ENCODE measurements around the gene FTCD.

The FTCD gene

GRCh38 chr21:46168659-46169386 lies 13.4 kb upstream of the FTCD start:
- TF ChIP-seq CTCF (IDR thresholded peaks at IDR 0.05; ENCODE audit: low read length) (no peak), EZH2 (optimal IDR thresholded peaks at IDR 0.05; ENCODE audit: low read depth, low read length) (no peak), EZH2phosphoT487 (IDR thresholded peaks at IDR 0.05; ENCODE audit: low read length) (no peak)
- Histone ChIP-seq H3K9me2 (replicated peaks; ENCODE audit: insufficient read depth, low read length) (no peaks in the 10 kb centered on the region), H3K4me2 (ENCODE audit: low read depth, low read length) (no peak overlapping the region), H3K4me1 (ENCODE audit: low read length) (no peaks in the 10 kb centered on the region), H3F3A (ENCODE audit: insufficient read depth, low read length) (no peaks in the 10 kb centered on the region), H3K27me3 (replicated peaks; ENCODE audit: insufficient read depth, low read length) (no peaks in the 10 kb centered on the region), H3K9me3 (replicated peaks; ENCODE audit: insufficient read depth, low read length) (no peaks in the 10 kb centered on the region), H3K79me2 (ENCODE audit: low read length) (no peaks in the 10 kb centered on the region), H4K20me1 (ENCODE audit: insufficient read depth, low read length) (no peaks in the 10 kb centered on the region), H2AFZ (ENCODE audit: low read length) (no peak overlapping the region), H3K9ac (ENCODE audit: low read length) (no peak overlapping the region), H3K27ac (ENCODE audit: low read length) (no peak overlapping the region), H3K36me3 (replicated peaks; ENCODE audit: insufficient read depth, low read length) (no peaks in the 10 kb centered on the region), H3K4me3 (ENCODE audit: low read length) (no peak overlapping the region)
- DNase-seq, result no peak

DNA sequence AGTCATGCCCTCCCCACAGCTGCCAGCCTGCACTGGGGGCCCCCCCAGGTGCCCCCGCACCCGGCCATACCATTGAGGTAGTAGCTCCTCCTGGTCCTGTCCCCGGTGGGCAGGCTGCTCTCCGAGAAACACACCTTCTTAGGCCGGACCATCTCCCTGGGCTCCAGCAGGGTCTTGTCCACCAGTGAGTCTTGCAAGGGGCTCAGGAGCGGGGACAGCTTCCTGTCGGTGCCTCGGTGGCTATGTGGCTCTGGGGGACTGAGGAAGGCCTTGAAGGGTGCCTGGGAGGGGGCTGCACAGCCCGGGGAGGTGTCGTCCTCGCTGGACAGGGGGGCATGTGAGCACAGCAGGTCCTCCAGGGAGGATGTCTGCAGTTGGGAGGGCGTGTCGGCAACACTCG lies 12.9 kb upstream of the FTCD start:
- Histone ChIP-seq H3K79me2 (ENCODE audit: low read length) (no peaks in the 10 kb centered on the region), H3K36me3 (replicated peaks; ENCODE audit: insufficient read depth, low read length) (no peaks in the 10 kb centered on the region), H3K4me1 (ENCODE audit: low read length) (no peaks in the 10 kb centered on the region), H3K9ac (ENCODE audit: low read length) (no peak overlapping the region), H3K9me3 (replicated peaks; ENCODE audit: insufficient read depth, low read length) (no peaks in the 10 kb centered on the region), H4K20me1 (ENCODE audit: insufficient read depth, low read length) (no peaks in the 10 kb centered on the region), H3F3A (ENCODE audit: insufficient read depth, low read length) (no peaks in the 10 kb centered on the region; the same call in 1 of the 2 replicates), H3K9me2 (replicated peaks; ENCODE audit: insufficient read depth, low read length) (no peaks in the 10 kb centered on the region), H2AFZ (ENCODE audit: low read length) (no peak overlapping the region), H3K27ac (ENCODE audit: low read length) (no peak overlapping the region), H3K4me3 (ENCODE audit: low read length) (no peak overlapping the region), H3K27me3 (replicated peaks; ENCODE audit: insufficient read depth, low read length) (no peaks in the 10 kb centered on the region), H3K4me2 (ENCODE audit: low read depth, low read length) (no peak overlapping the region)
- TF ChIP-seq EZH2phosphoT487 (IDR thresholded peaks at IDR 0.05; ENCODE audit: low read length) (no peak), CTCF (IDR thresholded peaks at IDR 0.05; ENCODE audit: low read length) (no peak), EZH2 (optimal IDR thresholded peaks at IDR 0.05; ENCODE audit: low read depth, low read length) (no peak)
- DNase-seq, result no peak

DNA sequence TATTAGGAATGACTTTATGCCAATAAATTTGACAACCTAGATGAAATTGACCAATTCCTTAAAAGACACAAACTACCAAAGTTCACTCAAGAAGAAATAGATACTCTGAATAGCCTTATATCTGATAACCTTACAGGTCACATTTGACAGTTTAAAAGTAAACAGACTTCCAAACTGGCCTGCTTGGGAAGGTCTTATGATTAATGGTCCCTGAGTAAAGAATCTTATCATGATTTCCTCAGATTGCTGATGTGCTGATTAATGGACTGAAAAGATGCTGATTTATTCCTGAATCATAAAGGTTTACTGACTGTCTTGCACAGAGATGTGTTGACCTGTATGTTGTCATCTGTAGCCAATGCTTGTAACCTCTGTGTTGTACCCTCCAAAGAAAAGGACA lies 9.7 kb upstream of the FTCD start:
- Histone ChIP-seq H3K9me2 (replicated peaks; ENCODE audit: insufficient read depth, low read length) (no peaks in the 10 kb centered on the region), H3K4me1 (ENCODE audit: low read length) (no peaks in the 10 kb centered on the region), H3K4me3 (ENCODE audit: low read length) (no peak overlapping the region), H3K4me2 (ENCODE audit: low read depth, low read length) (no peak overlapping the region), H3F3A (ENCODE audit: insufficient read depth, low read length) (no peaks in the 10 kb centered on the region; the same call in 1 of the 2 replicates), H3K79me2 (ENCODE audit: low read length) (no peaks in the 10 kb centered on the region), H2AFZ (ENCODE audit: low read length) (no peak overlapping the region), H4K20me1 (ENCODE audit: insufficient read depth, low read length) (no peaks in the 10 kb centered on the region), H3K27ac (ENCODE audit: low read length) (no peak overlapping the region), H3K27me3 (replicated peaks; ENCODE audit: insufficient read depth, low read length) (no peaks in the 10 kb centered on the region), H3K9ac (ENCODE audit: low read length) (no peak overlapping the region), H3K36me3 (replicated peaks; ENCODE audit: insufficient read depth, low read length) (no peaks in the 10 kb centered on the region), H3K9me3 (replicated peaks; ENCODE audit: insufficient read depth, low read length) (no peaks in the 10 kb centered on the region)
- DNase-seq, result no peak
- TF ChIP-seq EZH2 (optimal IDR thresholded peaks at IDR 0.05; ENCODE audit: low read depth, low read length) (no peak), CTCF (IDR thresholded peaks at IDR 0.05; ENCODE audit: low read length) (no peak), EZH2phosphoT487 (IDR thresholded peaks at IDR 0.05; ENCODE audit: low read length) (no peak)

Data from MM.1S (cell line).